NT2/D1 (cell line): ENCODE results near the gene KLF3.

Experiments
- DNase-seq: peaks from one replicate; pipeline ENCODE4 v3.0.0-alpha.2; 2011; ENCODE audit warnings: low read depth, low spot score
- H3K27me3 ChIP-seq: 2 replicates; pipeline ENCODE4 v1.6.0; 2011; ENCODE audit warnings: mild to moderate bottlenecking; ENCODE audit not compliant: insufficient read length, insufficient read depth
- H3K36me3 ChIP-seq: 2 replicates; pipeline ENCODE4 v1.6.1; 2011; ENCODE audit warnings: mild to moderate bottlenecking, low read length, mixed read lengths; ENCODE audit not compliant: insufficient read depth, insufficient read length
- H3K4me1 ChIP-seq: 2 replicates; pipeline ENCODE4 v1.5.1; 2011; ENCODE audit not compliant: insufficient read depth, insufficient read length
- H3K4me3 ChIP-seq: 2 replicates; pipeline ENCODE4 v1.5.1; 2011; ENCODE audit warnings: low read depth; ENCODE audit not compliant: insufficient read length
- H3K9ac ChIP-seq: 2 replicates; pipeline ENCODE4 v1.6.0; 2011; ENCODE audit warnings: low read depth; ENCODE audit not compliant: insufficient read length
- H3K9me3 ChIP-seq: 2 replicates; pipeline ENCODE4 v1.5.1; 2011; ENCODE audit warnings: mild to moderate bottlenecking, low read length; ENCODE audit not compliant: insufficient read depth
- SUZ12 ChIP-seq: IDR thresholded peaks from 2 replicates; pipeline ENCODE4 v1.6.1; 2011; ENCODE audit not compliant: insufficient read length, insufficient read depth; ENCODE audit errors: extremely low read depth
- YY1 ChIP-seq: IDR thresholded peaks from 2 replicates; pipeline ENCODE4 v1.6.1; 2011; ENCODE audit not compliant: insufficient read length, insufficient read depth
- ZNF274 ChIP-seq: IDR thresholded peaks from 2 replicates; pipeline ENCODE4 v1.6.1; 2011; ENCODE audit warnings: mild to moderate bottlenecking, low read depth, low read length

Gene KLF3

GRCh38 chr4:38703635-38704034, 39.6 kb downstream of the KLF3 start:
- no peaks in the 10 kb centered on the region for H3K4me1 ChIP-seq
- H3K27me3 ChIP-seq = no peaks in the 10 kb centered on the region
- H3K4me3 ChIP-seq = no peak overlapping the region
- no peaks in the 10 kb centered on the region for H3K36me3 ChIP-seq
- DNase-seq = no peak
- TF ChIP-seq YY1 (no peak), ZNF274 (no peak), SUZ12 (no peak)
- H3K9me3 ChIP-seq = no peaks in the 10 kb centered on the region
- H3K9ac ChIP-seq = no peak overlapping the region

DNA sequence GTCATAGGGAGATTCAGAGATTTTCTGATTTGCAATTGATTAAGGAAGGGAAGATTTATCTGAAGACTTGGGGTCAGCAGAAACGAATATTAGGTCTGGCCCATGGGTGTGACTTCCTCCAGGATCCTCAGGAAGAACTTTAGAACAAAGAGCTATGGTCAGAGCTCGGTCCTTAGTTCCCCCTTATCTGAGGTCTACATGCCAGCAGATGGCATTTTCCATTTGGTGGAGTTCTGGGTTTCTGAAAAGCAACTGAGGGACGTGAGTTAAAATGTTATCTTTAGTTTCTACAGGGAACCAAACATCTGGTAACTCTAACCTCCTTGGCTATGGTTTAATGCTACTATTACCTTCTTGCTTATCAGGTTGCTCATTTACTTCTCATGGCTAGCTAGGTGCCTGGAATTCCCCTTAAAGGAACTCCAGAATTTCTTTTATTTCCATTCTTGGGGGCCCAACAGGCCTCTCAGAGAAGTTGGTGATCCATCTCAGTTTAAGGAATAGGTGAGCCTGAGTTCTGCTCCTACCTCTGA, 40.7 kb downstream of the KLF3 start:
- TF ChIP-seq YY1 = no peak
- no peak for TF ChIP-seq ZNF274
- no peak for TF ChIP-seq SUZ12
- H3K27me3 ChIP-seq = no peaks in the 10 kb centered on the region
- DNase-seq = no peak

DNA sequence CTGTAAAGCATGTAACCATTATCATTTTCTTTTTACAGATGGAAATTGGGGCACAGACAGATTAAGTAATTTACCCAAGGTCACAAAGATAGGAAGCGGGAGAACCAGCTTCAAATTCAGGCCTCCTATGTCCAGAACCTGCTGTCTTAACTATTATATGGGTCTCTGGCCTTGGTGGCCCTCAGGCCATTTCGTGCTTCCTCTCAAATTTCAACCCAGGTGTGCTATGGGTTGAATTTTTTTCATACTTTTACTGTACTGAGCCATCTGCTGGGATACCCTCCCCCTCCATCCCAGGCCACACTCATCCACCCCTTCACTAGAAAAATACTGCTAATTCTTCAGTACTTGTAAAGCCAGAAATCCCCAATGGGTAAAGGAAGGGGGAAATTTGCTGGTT, 42.3 kb downstream of the KLF3 start:
- TF ChIP-seq ZNF274 (no peak), SUZ12 (no peak), YY1 (no peak)
- no peaks in the 10 kb centered on the region for H3K9me3 ChIP-seq
- no peaks in the 10 kb centered on the region for H3K36me3 ChIP-seq
- DNase-seq = no peak
- no peak overlapping the region for H3K4me3 ChIP-seq
- H3K9ac ChIP-seq = no peak overlapping the region
- no peaks in the 10 kb centered on the region for H3K27me3 ChIP-seq
- no peaks in the 10 kb centered on the region for H3K4me1 ChIP-seq

More for the DNA sequence above, 40.7 kb downstream of the KLF3 start:
- no peak overlapping the region for H3K9ac ChIP-seq
- H3K9me3 ChIP-seq = no peaks in the 10 kb centered on the region
- H3K4me1 ChIP-seq = no peaks in the 10 kb centered on the region
- no peaks in the 10 kb centered on the region for H3K36me3 ChIP-seq
- no peak overlapping the region for H3K4me3 ChIP-seq

DNA sequence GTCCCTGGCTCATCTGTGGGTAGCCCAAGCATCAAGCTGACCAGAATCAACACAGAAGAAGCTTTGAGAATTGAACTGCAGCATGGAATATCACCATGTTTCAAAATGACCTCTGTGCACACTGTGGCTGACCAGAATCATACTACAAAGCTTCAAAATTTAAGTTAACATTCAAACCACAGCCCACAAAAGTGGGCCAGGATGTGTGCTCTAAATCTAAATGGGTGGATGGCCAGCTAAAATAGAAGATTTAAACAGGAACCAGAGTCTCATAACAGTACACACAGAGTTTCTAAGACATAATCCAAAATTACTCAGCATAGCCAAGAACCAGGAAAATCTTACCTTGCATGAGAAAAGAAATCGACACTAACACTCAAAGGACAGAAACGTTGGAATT, 46.1 kb downstream of the KLF3 start:
- no peaks in the 10 kb centered on the region for H3K4me1 ChIP-seq
- H3K9ac ChIP-seq = no peak overlapping the region
- no peak for DNase-seq
- H3K4me3 ChIP-seq = no peak overlapping the region
- H3K9me3 ChIP-seq = no peaks in the 10 kb centered on the region
- no peaks in the 10 kb centered on the region for H3K36me3 ChIP-seq
- no peak for TF ChIP-seq SUZ12
- H3K27me3 ChIP-seq = no peaks in the 10 kb centered on the region

- no peaks in the 10 kb centered on the region for H3K9me3 ChIP-seq
- DNase-seq = no peak
- H3K4me3 ChIP-seq = no peak overlapping the region
- TF ChIP-seq ZNF274 = no peak
- no peak for TF ChIP-seq YY1
- TF ChIP-seq SUZ12 = no peak
- H3K4me1 ChIP-seq = no peaks in the 10 kb centered on the region
- H3K27me3 ChIP-seq = no peaks in the 10 kb centered on the region
- H3K36me3 ChIP-seq = no peaks in the 10 kb centered on the region
- no peak overlapping the region for H3K9ac ChIP-seq
These were observed 47.1 kb downstream of the KLF3 start for GRCh38 chr4:38711066-38711465.

DNA sequence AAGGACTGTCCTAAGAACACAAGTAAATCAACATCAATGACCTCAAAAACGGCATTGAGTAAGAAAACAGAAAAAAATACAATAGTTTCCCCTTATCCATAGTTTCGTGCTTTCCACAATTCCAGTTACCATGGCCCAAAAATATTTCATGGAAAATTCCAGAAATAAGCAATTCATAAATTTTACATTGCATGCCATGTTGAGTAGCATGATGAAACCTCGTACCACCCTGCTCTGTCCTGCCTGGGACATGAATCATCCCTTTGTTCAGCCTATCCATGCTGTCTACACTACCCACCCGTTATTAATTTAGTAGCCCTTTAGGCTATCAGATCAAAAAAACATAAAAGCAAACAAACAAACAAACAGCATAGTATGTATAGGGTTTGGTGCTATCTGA, 51.1 kb downstream of the KLF3 start:
- Histone ChIP-seq H3K9me3 (no peaks in the 10 kb centered on the region), H3K9ac (no peak overlapping the region), H3K4me1 (no peaks in the 10 kb centered on the region), H3K27me3 (no peaks in the 10 kb centered on the region), H3K4me3 (no peak overlapping the region), H3K36me3 (no peaks in the 10 kb centered on the region)
- DNase-seq = no peak
- TF ChIP-seq ZNF274 (no peak), SUZ12 (no peak), YY1 (no peak)

GRCh38 chr4:38716256-38716655, 52.3 kb downstream of the KLF3 start:
- Histone ChIP-seq H3K4me1 (no peaks in the 10 kb centered on the region), H3K9ac (no peak overlapping the region), H3K4me3 (no peak overlapping the region), H3K9me3 (no peaks in the 10 kb centered on the region), H3K27me3 (peaks cover 2% of the 10 kb centered on the region), H3K36me3 (no peaks in the 10 kb centered on the region)
- TF ChIP-seq ZNF274 = no peak
- no peak for TF ChIP-seq YY1
- TF ChIP-seq SUZ12 = no peak
- no peak for DNase-seq
